SK-N-SH (cell line): ENCODE results near the gene LRP11. TPM values are rescaled to one million over a fixed set of nuclear protein-coding genes. Genes with fewer than 3 reads are reported as not detected.

Experiments used
- CTCF ChIA-PET: fragments of 300-600, 350-600 bp; formaldehyde crosslinking; extraction: SDS; loops from one replicate; lab custom pipeline; 2021; lab: Yijun Ruan, JAX
- POLR2A ChIA-PET: fragments of 350-600 bp; sonication (Branson Sonifier 250); formaldehyde crosslinking; extraction: SDS; loops from one replicate; lab custom pipeline; 2020; ENCODE audit warnings: antibody characterized with exemption, inconsistent platforms; lab: Yijun Ruan, JAX
- DNase-seq: peaks from one replicate; pipeline ENCODE4 v3.0.0; 2012
- H2AFZ ChIP-seq: fragments of 200-600 bp; sonication (generic); 2 replicates; pipeline ENCODE4 v1.8.1; 2016; ENCODE audit warnings: antibody characterized with exemption, mild to moderate bottlenecking, low read depth
- H3F3A ChIP-seq: fragments of 200-600 bp; sonication (generic); replicated peaks from 2 replicates; pipeline ENCODE3; 2016; ENCODE audit warnings: antibody characterized with exemption, mild to moderate bottlenecking; ENCODE audit not compliant: insufficient read depth
- H3K27ac ChIP-seq, 2 experiments: fragments of 200-500 bp in 1 of 2; fragments of 200-600 bp in 1 of 2; sonication (Bioruptor generic) in 1 of 2; sonication (generic), shearing (Covaris generic) in 1 of 2; 2 replicates each; pipeline versions ENCODE4 v1.5.1 to v1.6.1; 2014 to 2016; ENCODE audit warnings: low read depth in 2 of 2, inconsistent platforms in 1 of 2, low read length in 1 of 2, mild to moderate bottlenecking in 1 of 2, mixed read lengths in 1 of 2
- H3K27me3 ChIP-seq: fragments of 200-600 bp; sonication (generic), shearing (Covaris generic); 2 replicates; pipeline ENCODE4 v1.6.1; 2016; ENCODE audit warnings: mixed run types; ENCODE audit not compliant: insufficient read depth
- H3K36me3 ChIP-seq, 2 experiments: fragments of 200-500 bp in 1 of 2; fragments of 200-600 bp in 1 of 2; sonication (Bioruptor generic) in 1 of 2; sonication (generic) in 1 of 2; replicated peaks in 1 of 2; 2 replicates each; pipeline versions ENCODE3 to v1.5.1; 2014 to 2016; ENCODE audit warnings: low read length in 1 of 2, mild to moderate bottlenecking in 1 of 2; ENCODE audit not compliant: insufficient read depth in 2 of 2, control insufficient read depth in 1 of 2
- H3K4me1 ChIP-seq, 2 experiments: fragments of 200-500 bp in 1 of 2; fragments of 200-600 bp in 1 of 2; sonication (Bioruptor generic) in 1 of 2; sonication (generic), shearing (Covaris generic) in 1 of 2; 2 replicates each; pipeline versions ENCODE4 v1.5.1 to v1.6.1; 2014 to 2016; ENCODE audit warnings: low read depth in 1 of 2, low read length in 1 of 2, mixed run types in 1 of 2; ENCODE audit not compliant: insufficient read depth in 2 of 2, control insufficient read depth in 1 of 2
- H3K4me2 ChIP-seq: fragments of 200-600 bp; sonication (generic), shearing (Covaris generic); 2 replicates; pipeline ENCODE4 v1.6.1; 2017; ENCODE audit warnings: mixed run types
- H3K4me3 ChIP-seq, 2 experiments: fragments of 200-500 bp in 1 of 2; fragments of 200-600 bp in 1 of 2; sonication (Bioruptor generic) in 1 of 2; sonication (generic), shearing (Covaris generic) in 1 of 2; 2 replicates each; pipeline versions ENCODE4 v1.5.1 to v1.8.1; 2014 to 2016; ENCODE audit warnings: low read depth in 2 of 2, inconsistent platforms in 1 of 2, low read length in 1 of 2, mild to moderate bottlenecking in 1 of 2, mixed read lengths in 1 of 2, moderate library complexity in 1 of 2
- H3K79me2 ChIP-seq: fragments of 200-600 bp; sonication (generic); 2 replicates; pipeline ENCODE4 v1.8.1; 2017; ENCODE audit warnings: mild to moderate bottlenecking; ENCODE audit not compliant: insufficient read depth
- H3K9ac ChIP-seq: fragments of 200-600 bp; sonication (generic); 2 replicates; pipeline ENCODE4 v1.6.1; 2017; ENCODE audit warnings: mixed run types
- H3K9me2 ChIP-seq: fragments of 200-600 bp; sonication (generic); 2 replicates; pipeline ENCODE4 v1.6.1; 2017; ENCODE audit warnings: mixed run types
- H3K9me3 ChIP-seq: fragments of 200-600 bp; sonication (generic); 2 replicates; pipeline ENCODE4 v1.6.1; 2017; ENCODE audit warnings: mixed run types, mild to moderate bottlenecking, moderate library complexity
- H4K20me1 ChIP-seq: fragments of 200-600 bp; sonication (generic); 2 replicates; pipeline ENCODE4 v1.6.1; 2017; ENCODE audit warnings: mild to moderate bottlenecking, mixed run types; ENCODE audit not compliant: insufficient read depth
- EP300 ChIP-seq, 2 experiments: IDR thresholded peaks; 2 replicates each; pipeline versions ENCODE4 v1.4.0 to v1.6.1; 2012; ENCODE audit warnings: borderline replicate concordance in 1 of 2, low read depth in 1 of 2, low read length in 1 of 2
- FOXM1 ChIP-seq: IDR thresholded peaks from 2 replicates; pipeline ENCODE4 v1.4.0; 2012; ENCODE audit warnings: low read depth, mild to moderate bottlenecking
- GATA2 ChIP-seq: sonication (generic); formaldehyde crosslinking; IDR thresholded peaks from 2 replicates; pipeline ENCODE4 v1.5.0; 2020; ENCODE audit warnings: mild to moderate bottlenecking, missing genetic modification reagents
- JUND ChIP-seq: IDR thresholded peaks from 2 replicates; pipeline ENCODE4 v1.4.0; 2012
- MEF2A ChIP-seq: IDR thresholded peaks from 2 replicates; pipeline ENCODE4 v1.4.0; 2012; ENCODE audit warnings: low read depth, borderline replicate concordance
- NRF1 ChIP-seq: IDR thresholded peaks from 2 replicates; pipeline ENCODE4 v1.6.1; 2012; ENCODE audit warnings: low read depth, mild to moderate bottlenecking, low read length
- POLR2AphosphoS5 ChIP-seq: IDR thresholded peaks from 2 replicates; pipeline ENCODE4 v1.6.1; 2012; ENCODE audit warnings: low read depth, low read length
- RAD21 ChIP-seq: IDR thresholded peaks from 2 replicates; pipeline ENCODE4 v1.6.1; 2012; ENCODE audit warnings: mild to moderate bottlenecking, low read length
- RFX5 ChIP-seq: IDR thresholded peaks from 2 replicates; pipeline ENCODE4 v1.6.1; 2012; ENCODE audit warnings: mild to moderate bottlenecking, improper control_type of control experiment, low read length
- RXRA ChIP-seq: IDR thresholded peaks from 2 replicates; pipeline ENCODE4 v1.4.0; 2012; ENCODE audit warnings: low read depth, mild to moderate bottlenecking, borderline replicate concordance
- SIN3A ChIP-seq: IDR thresholded peaks from 2 replicates; pipeline ENCODE4 v1.6.1; 2012; ENCODE audit warnings: low read depth, mild to moderate bottlenecking, low read length, moderate library complexity, borderline replicate concordance
- SMC3 ChIP-seq: IDR thresholded peaks from 2 replicates; pipeline ENCODE4 v1.6.1; 2012; ENCODE audit warnings: low read depth, low read length, improper control_type of control experiment
- TAF1 ChIP-seq: IDR thresholded peaks from 2 replicates; pipeline ENCODE4 v1.6.1; 2012; ENCODE audit warnings: low read depth, mild to moderate bottlenecking, low read length, moderate library complexity, borderline replicate concordance
- TCF12 ChIP-seq: IDR thresholded peaks from 2 replicates; pipeline ENCODE4 v1.4.0; 2012
- TEAD4 ChIP-seq: IDR thresholded peaks from 2 replicates; pipeline ENCODE4 v1.4.0; 2012; ENCODE audit warnings: mild to moderate bottlenecking, borderline replicate concordance; ENCODE audit not compliant: insufficient read depth
- YY1 ChIP-seq: IDR thresholded peaks from 2 replicates; pipeline ENCODE4 v1.4.0; 2012; ENCODE audit warnings: low read depth, mild to moderate bottlenecking
- ZBTB33 ChIP-seq: IDR thresholded peaks from 2 replicates; pipeline ENCODE4 v1.4.0; 2012; ENCODE audit warnings: low read depth, borderline replicate concordance
- WGBS: methylation state at CpG from one replicate; pipeline ENCODE4 v1.1.6; 2017; ENCODE audit warnings: low lambda C conversion rate; 5-methylcytosine and 5-hydroxymethylcytosine counted together
- polyA plus RNA-seq, 3 experiments: library from polyadenylated mRNA; depleted of rRNA; stranded (reverse); fragments of >200 nt; gene quantifications; 2 replicates each; pipeline ENCODE4 v1.2.3, GENCODE V29; 2012
- TF ChIP-seq, protein P1 (sequence below): IDR thresholded peaks from 2 replicates; pipeline ENCODE4 v1.4.0; 2012; ENCODE audit warnings: low read depth

LRP11 gene
- polyA plus RNA-seq, 1 of the 3 experiments (the other 2 are of a cell fraction): 25.0 TPM

GRCh38 chr6:149871182-149871581, 7.0 kb upstream of the LRP11 start:
- Histone ChIP-seq H3K9me3 (no peaks in the 10 kb centered on the region), H3K79me2 (no peaks in the 10 kb centered on the region), H3K4me2 (no peak overlapping the region), H4K20me1 (no peaks in the 10 kb centered on the region), H3K4me3 (no peak overlapping the region), H3K9me2 (no peaks in the 10 kb centered on the region), H3K9ac (no peak overlapping the region), H2AFZ (no peak overlapping the region), H3K4me1 (no peaks in the 10 kb centered on the region), H3F3A (no peaks in the 10 kb centered on the region), H3K36me3 (no peaks in the 10 kb centered on the region), H3K27me3 (no peaks in the 10 kb centered on the region), H3K27ac (no peak overlapping the region)
- ChIA-PET CTCF (interaction anchor here (0.6 to 0.7 kb wide), 2 partner anchors 52 to 138 kb away, joined by 3 to 4 read pairs; no protein-coding TSS in a partner anchor), POLR2A (interaction anchor here (0.6 kb wide), 1 partner anchor 120 kb away, joined by 4 read pairs; no protein-coding TSS in a partner anchor)
- TF ChIP-seq SIN3A (no peak), GATA2 (CRISPR knock-in tag) (no peak), POLR2AphosphoS5 (no peak), TEAD4 (no peak), TCF12 (no peak)
- WGBS: 66% methylated on average over 2 of the region's 2 CpGs
- DNase-seq: no peak

- H3F3A ChIP-seq: peaks cover 9% of the 10 kb centered on the region
- no peak overlapping the region for H3K9ac ChIP-seq
- no peak for DNase-seq
- H2AFZ ChIP-seq: no peak overlapping the region
- no peaks in the 10 kb centered on the region for H4K20me1 ChIP-seq
- H3K4me3 ChIP-seq: no peak overlapping the region
- TF ChIP-seq NRF1: no peak
- TF ChIP-seq MEF2A: no peak
- TF ChIP-seq TCF12: no peak
- TF ChIP-seq JUND: no peak
- TF ChIP-seq YY1: no peak
- no peak for TF ChIP-seq RAD21
- TF ChIP-seq RXRA: no peak
- TF ChIP-seq RFX5: no peak
- TF ChIP-seq, protein P1, sequence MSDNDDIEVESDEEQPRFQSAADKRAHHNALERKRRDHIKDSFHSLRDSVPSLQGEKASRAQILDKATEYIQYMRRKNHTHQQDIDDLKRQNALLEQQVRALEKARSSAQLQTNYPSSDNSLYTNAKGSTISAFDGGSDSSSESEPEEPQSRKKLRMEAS: no peak
- no peak for TF ChIP-seq FOXM1
- TF ChIP-seq SMC3: no peak
- TF ChIP-seq TAF1: no peak
- TF ChIP-seq ZBTB33: no peak
- no peak for TF ChIP-seq GATA2 (CRISPR knock-in tag)
- TF ChIP-seq EP300 (IDR thresholded peaks at IDR 0.05; ENCODE audit: borderline replicate concordance in 1 of 2, low read depth in 1 of 2, low read length in 1 of 2): no peak
- no peak for TF ChIP-seq SIN3A
- no peak for TF ChIP-seq TEAD4
- TF ChIP-seq, all 33 proteins: peak for 0
- CTCF ChIA-PET: interaction anchor here (0.6 to 1.7 kb wide), 4 partner anchors 8 to 374 kb away, joined by 3 to 7 read pairs (median 4); no protein-coding TSS in a partner anchor
- Histone ChIP-seq H3K79me2 (no peaks in the 10 kb centered on the region), H3K9me2 (no peaks in the 10 kb centered on the region), H3K27me3 (no peaks in the 10 kb centered on the region), H3K9me3 (no peaks in the 10 kb centered on the region), H3K4me1 (peaks cover 0 to 4% of the 10 kb centered on the region in 2 experiments; a peak in 1 of 4 replicates), H3K27ac (no peak overlapping the region), H3K4me2 (no peak overlapping the region), H3K36me3 (no peaks in the 10 kb centered on the region)
- 82% methylated on average over 10 of the region's 10 CpGs for WGBS
- POLR2A ChIA-PET: no interaction called here
These were observed 5.2 kb upstream of the LRP11 start for GRCh38 chr6:149869275-149869892.
